Stimulated activated CD4-positive, alpha-beta T cell treated with anti-CD3 and anti-CD28 coated beads, Interleukin-1b, Interleukin-23, amount 100 ng/mL, for 48 hours (primary cell): ENCODE results near the gene FLACC1.
"Not testable (repeated sequence)": the region's sequence is repeated elsewhere in the genome, so short reads cannot be mapped to it uniquely, and the experiment has no call there.

ENCODE experiments used
- DNase-seq: peaks from one replicate; pipeline ENCODE4 v3.0.0-alpha.2; 2020

FLACC1 gene

GRCh38 chr2:201348758-201349157, 8.4 kb downstream of the FLACC1 start:
- DNase-seq = no peak

DNA sequence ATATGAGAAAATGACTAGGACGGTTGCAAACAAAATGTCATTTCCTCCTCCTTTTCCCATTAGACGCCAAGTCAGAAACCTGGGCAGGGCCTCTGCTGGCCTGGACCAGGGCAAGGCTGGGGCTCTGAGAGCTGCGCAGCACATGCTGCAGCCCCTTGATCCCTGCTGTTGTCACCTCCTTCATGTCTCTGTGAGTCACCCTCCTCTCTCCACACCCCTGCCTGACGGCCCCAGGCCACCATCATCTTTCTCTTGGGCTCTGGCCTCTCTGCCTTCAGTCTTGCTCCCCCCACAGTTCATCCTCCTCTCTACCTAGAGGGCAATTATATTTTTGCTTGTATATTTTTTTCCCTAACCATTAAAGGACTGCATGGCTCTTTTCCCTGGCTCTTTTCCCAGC, 10.0 kb downstream of the FLACC1 start:
- DNase-seq = no peak

DNA sequence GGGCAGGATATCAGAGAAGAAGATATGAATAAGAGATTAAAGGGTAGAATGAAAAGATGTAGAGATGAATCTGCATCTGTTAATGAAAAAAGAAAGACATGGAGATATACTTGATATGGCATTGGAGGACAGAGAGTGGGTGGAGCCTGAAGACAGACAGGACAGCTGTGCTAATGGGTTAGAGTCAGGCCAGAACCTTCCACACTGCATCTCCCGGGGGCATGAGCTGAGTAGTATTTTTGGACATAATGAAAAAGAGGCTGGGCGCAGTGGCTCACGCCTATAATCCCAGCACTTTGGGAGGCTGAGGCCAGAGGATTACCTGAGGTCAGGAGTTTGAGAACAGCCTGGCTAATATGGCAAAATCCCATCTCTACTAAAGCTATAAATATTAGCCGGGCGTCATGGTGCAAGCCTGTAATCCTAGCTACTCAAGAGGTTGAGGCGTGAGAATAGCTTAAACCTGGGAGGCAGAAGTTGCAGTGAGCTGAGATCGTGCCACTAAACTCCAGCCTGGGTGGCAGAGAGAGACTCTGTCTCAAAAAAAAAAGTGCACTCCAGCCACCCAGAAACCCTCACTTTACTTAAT, 11.4 kb downstream of the FLACC1 start:
- no peak for DNase-seq

DNA sequence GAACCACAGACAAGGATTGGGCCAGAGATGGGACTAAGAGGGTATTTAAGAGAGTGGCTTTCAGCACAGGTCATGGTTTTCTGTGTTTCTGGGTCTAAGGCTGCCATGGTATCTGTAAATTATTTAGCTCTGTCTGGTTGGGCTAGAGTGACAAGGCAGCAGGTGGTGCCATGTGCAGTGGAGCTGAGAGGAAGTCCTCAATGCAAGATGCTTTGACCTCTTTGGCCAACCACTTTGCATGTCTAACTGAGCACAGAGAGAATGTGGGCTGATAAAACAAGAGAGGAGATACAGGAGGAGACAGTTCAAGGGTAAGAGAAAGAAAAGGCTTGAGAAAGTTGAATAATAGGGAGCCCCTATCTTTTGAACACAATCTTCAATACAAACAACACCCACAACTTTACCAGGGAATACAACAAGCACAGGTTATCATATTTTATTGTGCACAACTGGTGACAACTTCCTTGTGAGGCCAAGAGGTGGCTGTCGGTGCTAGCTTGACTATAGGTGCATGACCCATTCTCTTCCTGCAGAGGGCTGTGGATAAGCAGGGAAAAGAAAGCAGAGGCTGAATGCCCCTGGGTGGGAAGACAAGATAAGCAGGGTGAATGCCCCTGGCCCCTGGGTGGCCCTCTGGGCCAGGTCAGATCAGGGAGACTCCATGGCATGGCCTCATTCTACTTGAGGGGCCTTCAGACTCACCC, 12.3 kb downstream of the FLACC1 start:
- no peak for DNase-seq

GRCh38 chr2:201343559-201343958, 13.6 kb downstream of the FLACC1 start:
- DNase-seq = no peak

GRCh38 chr2:201342923-201343322, 14.2 kb downstream of the FLACC1 start:
- DNase-seq = no peak

DNA sequence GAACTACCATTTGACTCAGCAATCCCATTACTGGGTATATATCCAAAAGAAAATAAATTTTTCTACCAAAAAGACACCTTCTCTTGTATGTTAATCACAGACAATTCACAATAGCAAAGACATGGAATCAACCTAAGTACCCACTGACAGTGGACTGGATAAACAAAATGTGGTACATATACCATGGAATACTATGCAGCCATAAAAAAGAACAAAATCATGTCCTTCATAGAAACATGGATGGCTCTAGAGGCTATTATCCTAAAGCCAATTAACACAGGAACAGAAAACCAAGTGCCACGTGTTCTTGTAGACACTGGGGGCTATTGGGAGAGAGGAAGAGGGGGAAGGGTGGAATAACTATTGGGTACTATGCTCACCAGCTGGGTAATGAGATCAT, 27.7 kb downstream of the FLACC1 start:
- no peak for DNase-seq

DNA sequence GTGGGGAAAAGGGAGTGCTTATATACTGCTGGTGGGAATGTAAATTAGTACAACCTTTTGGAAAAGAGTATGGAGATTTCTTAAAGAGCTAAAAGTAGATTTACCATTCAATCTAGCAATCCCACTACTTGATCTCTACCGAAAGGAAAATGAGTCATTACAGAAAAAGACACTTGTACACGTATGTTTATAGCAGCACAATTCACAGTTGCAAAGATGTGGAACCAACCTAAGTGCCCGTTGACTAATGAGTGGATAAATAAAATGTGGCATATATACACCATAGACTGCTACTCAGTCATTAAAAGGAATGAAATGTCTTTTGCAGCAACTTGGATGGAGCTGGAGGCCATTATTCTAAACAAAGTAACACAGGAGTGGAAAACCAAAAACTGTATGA, 29.5 kb downstream of the FLACC1 start:
- no peak for DNase-seq

- DNase-seq = no peak
These were observed 34.4 kb downstream of the FLACC1 start for GRCh38 chr2:201322772-201323171.

DNA sequence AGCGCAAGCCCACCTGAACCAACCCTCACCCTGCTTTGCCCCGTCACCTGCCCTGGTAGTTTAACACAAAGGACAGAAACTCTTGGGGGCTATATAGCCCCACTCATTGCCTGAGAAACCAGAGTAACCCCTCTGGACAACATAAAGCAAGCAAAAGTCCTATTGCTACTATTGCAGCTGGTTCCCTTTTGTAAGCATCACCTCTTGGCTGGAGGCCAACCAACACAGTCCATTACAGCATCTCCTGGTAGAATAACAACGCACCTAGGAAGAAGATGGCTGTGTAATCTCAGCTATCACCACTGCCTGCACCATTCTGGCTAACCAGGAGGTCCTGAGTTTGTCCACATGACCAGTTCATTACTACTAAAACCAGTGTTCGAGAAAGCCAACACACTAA, 36.4 kb downstream of the FLACC1 start:
- no peak for DNase-seq

- DNase-seq = no peak
These were observed 36.9 kb downstream of the FLACC1 start for GRCh38 chr2:201320257-201320656.

- no peak for DNase-seq
These were observed 37.6 kb downstream of the FLACC1 start for GRCh38 chr2:201319511-201319910.

DNA sequence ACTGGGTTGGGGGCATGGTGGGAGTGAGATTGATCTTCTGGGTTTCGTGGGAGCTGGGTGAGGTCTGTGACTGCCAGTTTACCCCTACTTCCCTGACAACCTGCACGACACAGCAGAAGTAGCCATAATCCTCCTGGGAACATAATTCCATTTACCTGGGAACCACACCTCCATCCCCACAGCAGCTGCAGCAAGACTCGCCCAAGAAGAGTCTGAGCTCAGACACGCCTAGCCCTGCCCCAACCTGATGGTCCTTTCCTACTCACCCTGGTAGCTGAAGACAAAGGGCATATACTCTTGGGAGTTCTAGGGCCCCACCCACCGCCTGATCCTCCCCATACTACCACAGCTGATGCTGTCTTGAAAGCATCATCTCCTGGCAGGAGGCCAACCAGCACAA, 43.8 kb downstream of the FLACC1 start:
- DNase-seq = no peak

DNA sequence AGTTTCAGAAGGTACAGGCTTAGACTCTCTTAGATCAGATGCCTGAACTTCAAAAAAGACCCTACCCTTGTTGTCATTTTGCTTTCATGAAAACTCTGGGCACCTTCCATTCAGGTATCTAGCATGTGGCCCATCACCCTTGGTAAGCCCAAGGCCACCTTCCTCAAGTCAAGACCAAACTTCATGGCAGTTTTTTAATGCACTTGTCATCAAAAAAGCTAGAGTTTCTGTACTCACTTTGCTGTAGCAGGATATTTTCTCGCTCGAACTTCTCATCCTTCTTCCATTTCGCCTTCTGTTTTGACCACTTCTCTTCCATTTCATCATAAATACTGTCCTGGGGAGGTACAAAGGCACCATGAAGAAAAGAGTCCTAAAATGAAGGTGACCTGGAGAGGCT, 48.2 kb downstream of the FLACC1 start:
- no peak for DNase-seq

DNA sequence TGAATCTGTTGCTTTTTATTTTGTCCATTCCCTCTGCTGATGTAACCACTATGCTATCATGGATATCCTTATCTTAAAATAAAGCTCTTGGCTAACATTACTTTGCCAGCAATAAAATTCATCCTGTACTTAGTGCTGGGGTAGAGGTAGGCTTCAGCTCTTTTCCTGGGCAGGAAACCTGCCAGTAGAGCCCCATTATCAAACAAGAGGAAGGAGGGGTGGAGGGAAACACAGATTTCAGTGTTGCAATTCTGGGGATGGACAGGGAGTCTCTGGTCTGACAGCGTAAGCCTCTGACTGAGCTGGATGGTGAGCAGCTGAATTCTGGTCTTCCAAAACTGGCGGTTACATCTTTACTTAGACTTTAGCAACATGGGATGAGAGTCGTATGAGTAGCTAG, 49.3 kb downstream of the FLACC1 start:
- DNase-seq = no peak

GRCh38 chr2:201299929-201300328, 57.2 kb downstream of the FLACC1 start:
- not testable (repeated sequence) for DNase-seq

DNA sequence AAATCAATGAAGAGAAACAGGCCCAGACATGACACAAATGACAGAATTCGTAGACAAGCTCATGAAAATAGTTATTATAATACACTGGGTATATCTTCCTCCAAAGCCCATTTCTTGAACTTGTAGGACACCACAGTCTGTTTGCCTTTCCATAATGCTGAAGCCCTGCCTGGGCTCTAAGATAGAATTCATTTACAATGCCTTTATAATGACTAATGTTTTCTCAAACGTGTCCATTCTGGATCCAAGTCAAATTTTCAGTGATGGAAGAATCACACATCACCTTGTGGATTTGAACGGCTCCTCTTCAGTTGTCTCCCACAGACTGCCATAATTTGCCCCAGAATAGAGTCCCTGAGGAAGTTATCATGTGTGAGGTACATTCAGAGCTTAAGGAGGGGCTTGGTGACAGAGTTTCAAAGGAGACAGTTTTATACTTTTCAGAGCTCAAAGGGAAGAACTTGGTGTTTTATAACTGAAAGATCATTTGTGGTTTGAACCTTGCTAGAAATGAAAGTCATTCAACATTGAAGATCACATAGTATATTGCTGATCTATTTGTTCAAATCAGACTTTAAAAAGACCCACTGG, 58.6 kb downstream of the FLACC1 start:
- DNase-seq = no peak

DNA sequence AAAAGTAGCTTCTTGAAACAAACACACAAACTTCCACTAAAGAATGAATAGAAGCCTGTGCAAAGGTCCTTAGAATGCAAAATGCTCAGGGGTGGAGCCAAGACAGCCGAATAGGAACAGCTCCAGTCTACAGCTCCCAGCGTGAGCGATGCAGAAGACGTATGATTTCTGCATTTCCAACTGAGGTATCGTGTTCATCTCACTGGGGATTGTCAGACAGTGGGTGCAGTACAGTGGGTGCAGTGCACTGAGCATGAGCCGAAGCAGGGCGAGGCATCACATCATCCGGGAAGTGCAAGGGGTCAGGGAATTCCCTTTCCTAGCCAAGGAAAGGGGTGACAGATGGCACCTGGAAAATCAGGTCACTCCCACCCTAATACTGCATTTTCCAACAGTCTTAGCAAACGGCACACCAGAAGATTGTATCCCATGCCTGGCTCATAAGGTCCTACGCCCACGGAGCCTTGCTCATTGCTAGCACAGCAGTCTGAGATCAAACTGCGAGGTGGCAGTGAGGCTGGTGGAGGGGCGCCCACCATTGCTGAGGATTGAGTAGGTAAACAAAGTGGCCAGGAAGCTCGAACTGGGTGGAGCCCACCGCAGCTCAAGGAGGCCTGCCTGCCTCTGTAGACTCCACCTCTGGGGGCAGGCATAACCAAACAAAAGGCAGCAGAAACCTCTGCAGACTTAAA, 66.5 kb downstream of the FLACC1 start:
- not testable (repeated sequence) for DNase-seq

DNA sequence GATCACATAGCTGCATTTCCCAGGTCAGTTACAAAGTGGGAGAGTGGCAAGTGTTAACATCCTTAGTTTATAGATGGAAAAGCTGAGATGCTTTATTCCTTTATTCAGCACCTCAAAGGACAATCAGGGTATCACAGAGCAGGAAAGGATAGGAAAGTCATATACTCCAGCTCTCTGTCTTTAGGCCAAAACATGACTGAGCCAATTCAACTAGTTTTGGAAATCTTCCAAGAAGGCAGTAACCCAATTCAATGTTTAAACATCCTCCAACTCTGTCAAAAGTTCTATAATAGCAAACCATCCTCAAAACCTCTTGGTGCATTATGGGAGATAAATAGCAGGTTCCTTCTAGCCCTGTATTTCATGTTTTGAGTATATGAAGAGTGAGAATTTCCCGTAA, 71.6 kb downstream of the FLACC1 start:
- no peak for DNase-seq

DNA sequence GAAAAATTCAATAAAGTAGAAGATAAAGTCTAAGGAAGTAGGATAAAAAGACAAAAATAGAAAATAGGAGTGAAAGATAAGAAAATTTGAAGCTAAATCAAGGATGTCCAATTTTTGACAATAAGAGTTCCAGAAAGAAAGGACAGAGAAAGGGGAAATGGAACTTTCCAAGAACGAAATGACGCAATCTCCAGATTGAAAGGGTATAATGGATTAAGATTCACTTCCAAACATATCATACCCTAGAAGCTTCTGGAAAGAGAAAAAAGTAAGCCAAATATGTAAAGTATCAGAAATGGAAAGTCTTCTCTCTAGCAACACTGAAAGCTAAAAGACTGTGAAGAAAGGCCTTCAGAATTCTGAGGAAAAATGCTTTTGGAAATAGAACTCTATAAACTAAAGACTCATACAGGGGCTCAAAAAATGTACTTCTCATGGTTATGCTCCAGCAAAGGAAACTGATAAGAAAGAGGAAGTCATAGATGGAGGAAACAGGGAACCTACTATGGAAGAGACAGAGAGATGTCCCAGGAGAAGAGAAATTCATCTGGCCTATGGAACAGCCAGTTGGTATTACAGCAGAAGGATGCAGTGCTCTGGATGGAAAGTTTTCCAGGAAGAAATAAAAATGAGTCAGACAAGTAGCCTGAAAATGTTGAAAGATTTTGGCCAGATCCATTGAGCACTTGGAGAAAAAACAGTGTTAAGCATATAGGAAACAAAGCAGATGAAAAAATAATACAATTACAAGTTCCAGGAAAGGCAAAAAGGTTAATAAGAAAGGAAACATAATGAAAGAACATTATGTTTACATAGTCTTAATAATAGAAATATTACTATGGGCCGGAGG, 76.7 kb downstream of the FLACC1 start:
- no peak for DNase-seq

GRCh38 chr2:201279079-201279478, 78.1 kb downstream of the FLACC1 start:
- DNase-seq = no peak

- no peak for DNase-seq
These were observed 80.6 kb downstream of the FLACC1 start for GRCh38 chr2:201276511-201276910.

GRCh38 chr2:201275990-201276389, 81.2 kb downstream of the FLACC1 start:
- DNase-seq = no peak
